Glutamatergic neuron (in vitro differentiated cells): Measurements from ENCODE around the gene BHLHA15. TPM values are rescaled to one million over a fixed set of nuclear protein-coding genes. Genes with fewer than 3 reads are reported as not detected.

Experiments used
- DNase-seq: peaks from one replicate; pipeline ENCODE4 v3.0.0; 2022
- H3K27ac Mint-ChIP-seq: one replicate; pipeline ENCODE4 v1.8.0; 2020; ENCODE audit warnings: mild to moderate bottlenecking, mixed read lengths, inconsistent platforms; ENCODE audit not compliant: unreplicated experiment
- H3K27me3 Mint-ChIP-seq: one replicate; pipeline ENCODE4 v1.8.0; 2020; ENCODE audit warnings: mild to moderate bottlenecking, moderate library complexity, mixed read lengths, inconsistent platforms; ENCODE audit not compliant: unreplicated experiment
- H3K36me3 Mint-ChIP-seq: one replicate; pipeline ENCODE4 v1.8.0; 2020; ENCODE audit warnings: mild to moderate bottlenecking, mixed read lengths, inconsistent platforms; ENCODE audit not compliant: unreplicated experiment
- H3K4me1 Mint-ChIP-seq: one replicate; pipeline ENCODE4 v1.8.0; 2020; ENCODE audit warnings: mild to moderate bottlenecking, low read depth, mixed read lengths, inconsistent platforms; ENCODE audit not compliant: unreplicated experiment
- H3K4me3 Mint-ChIP-seq: one replicate; pipeline ENCODE4 v1.8.0; 2020; ENCODE audit warnings: mild to moderate bottlenecking, mixed read lengths, inconsistent platforms; ENCODE audit not compliant: unreplicated experiment
- H3K9me3 Mint-ChIP-seq: one replicate; pipeline ENCODE4 v1.8.0; 2020; ENCODE audit warnings: mild to moderate bottlenecking, moderate library complexity, mixed read lengths, inconsistent platforms; ENCODE audit not compliant: unreplicated experiment
- total RNA-seq: library from RNA; stranded (reverse); fragmentation: NEBNext Ultra II Directional; extraction: Animal tissue kit (Norgen Biotek cat#: 25700); gene quantifications from one replicate; pipeline ENCODE4 v1.2.1, GENCODE V29; 2021; ENCODE audit not compliant: unreplicated experiment
- TF ChIP-seq, protein P1 (sequence below): fragments of 200-600 bp; sonication (generic); IDR thresholded peaks from one replicate; pipeline ENCODE4 v1.5.0; 2021; ENCODE audit not compliant: partially characterized antibody, unreplicated experiment

Gene BHLHA15
- total RNA-seq, 1 donor from 2014 or later: not detected

DNA sequence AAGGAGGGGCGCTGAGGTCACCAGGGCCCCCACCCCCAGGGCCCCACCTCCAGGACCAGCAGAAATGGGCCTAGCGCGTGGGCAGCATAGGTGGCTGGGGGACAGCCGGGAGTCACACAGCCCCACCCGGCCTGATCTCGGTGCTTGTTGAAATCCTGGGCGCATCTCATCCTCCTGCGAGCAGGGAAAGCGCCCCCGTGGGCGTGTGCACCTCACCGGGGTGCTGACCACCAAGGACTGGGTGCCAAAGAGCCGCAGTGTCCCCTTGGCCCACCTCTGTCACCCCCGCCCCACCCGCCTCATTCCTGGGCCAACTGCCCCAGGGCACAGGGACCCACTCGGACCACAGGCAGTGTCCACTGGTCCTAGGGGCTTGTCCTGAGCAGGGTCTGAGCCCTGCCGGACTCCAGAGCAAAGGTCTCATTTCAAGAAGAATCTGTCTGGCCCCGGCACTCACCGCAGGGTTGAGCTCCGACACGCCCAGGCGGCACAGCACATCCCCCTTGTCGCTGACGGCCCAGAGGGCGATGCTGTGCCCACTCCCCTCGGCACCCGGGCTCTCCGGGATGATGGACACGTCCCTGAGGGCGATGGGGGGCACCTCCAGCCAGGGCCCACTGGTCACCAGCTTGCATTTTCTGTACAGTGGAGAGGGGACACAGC, 11.4 kb downstream of the BHLHA15 start:
- peaks cover 8% of the 10 kb centered on the region for H3K27me3 Mint-ChIP-seq
- no peaks in the 10 kb centered on the region for H3K36me3 Mint-ChIP-seq
- H3K4me3 Mint-ChIP-seq: no peak overlapping the region
- no peak overlapping the region for H3K27ac Mint-ChIP-seq
- TF ChIP-seq, protein P1, sequence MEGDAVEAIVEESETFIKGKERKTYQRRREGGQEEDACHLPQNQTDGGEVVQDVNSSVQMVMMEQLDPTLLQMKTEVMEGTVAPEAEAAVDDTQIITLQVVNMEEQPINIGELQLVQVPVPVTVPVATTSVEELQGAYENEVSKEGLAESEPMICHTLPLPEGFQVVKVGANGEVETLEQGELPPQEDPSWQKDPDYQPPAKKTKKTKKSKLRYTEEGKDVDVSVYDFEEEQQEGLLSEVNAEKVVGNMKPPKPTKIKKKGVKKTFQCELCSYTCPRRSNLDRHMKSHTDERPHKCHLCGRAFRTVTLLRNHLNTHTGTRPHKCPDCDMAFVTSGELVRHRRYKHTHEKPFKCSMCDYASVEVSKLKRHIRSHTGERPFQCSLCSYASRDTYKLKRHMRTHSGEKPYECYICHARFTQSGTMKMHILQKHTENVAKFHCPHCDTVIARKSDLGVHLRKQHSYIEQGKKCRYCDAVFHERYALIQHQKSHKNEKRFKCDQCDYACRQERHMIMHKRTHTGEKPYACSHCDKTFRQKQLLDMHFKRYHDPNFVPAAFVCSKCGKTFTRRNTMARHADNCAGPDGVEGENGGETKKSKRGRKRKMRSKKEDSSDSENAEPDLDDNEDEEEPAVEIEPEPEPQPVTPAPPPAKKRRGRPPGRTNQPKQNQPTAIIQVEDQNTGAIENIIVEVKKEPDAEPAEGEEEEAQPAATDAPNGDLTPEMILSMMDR: no peak
- peaks cover 8% of the 10 kb centered on the region for H3K9me3 Mint-ChIP-seq
- peaks cover 5% of the 10 kb centered on the region for H3K4me1 Mint-ChIP-seq
- DNase-seq: no peak

DNA sequence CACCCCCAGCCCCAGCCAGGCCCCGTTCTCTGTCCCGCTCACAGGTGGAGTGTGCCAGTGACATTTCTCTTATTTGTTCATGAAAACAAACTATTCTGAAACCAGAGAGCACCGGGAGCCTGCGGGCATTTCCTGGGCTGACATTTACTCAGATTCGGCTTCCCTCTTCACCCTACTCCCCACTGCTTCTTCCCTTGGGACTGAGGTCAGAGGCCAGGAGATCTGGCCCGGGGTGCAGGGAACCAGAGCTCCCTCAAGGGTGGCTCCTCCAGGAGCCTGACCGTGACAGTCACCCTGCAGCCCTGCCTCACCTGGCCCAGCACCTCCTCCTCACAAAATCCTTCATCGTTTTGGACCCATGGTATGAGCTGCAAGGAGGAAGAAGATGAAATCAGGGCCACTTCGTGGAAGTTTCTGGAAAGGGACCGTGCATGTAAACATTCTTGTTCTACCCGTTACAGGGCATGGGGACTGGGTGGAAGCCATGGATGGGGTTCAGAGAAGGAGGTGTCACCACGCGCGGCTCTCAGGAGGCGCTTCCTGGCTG, 12.2 kb downstream of the BHLHA15 start:
- Mint-ChIP-seq H3K4me3 (no peak overlapping the region), H3K27me3 (peaks cover 5% of the 10 kb centered on the region), H3K9me3 (peaks cover 8% of the 10 kb centered on the region), H3K27ac (no peak overlapping the region), H3K36me3 (no peaks in the 10 kb centered on the region), H3K4me1 (peaks cover 1% of the 10 kb centered on the region)
- no peak for DNase-seq
- TF ChIP-seq, protein P1: no peak

DNA sequence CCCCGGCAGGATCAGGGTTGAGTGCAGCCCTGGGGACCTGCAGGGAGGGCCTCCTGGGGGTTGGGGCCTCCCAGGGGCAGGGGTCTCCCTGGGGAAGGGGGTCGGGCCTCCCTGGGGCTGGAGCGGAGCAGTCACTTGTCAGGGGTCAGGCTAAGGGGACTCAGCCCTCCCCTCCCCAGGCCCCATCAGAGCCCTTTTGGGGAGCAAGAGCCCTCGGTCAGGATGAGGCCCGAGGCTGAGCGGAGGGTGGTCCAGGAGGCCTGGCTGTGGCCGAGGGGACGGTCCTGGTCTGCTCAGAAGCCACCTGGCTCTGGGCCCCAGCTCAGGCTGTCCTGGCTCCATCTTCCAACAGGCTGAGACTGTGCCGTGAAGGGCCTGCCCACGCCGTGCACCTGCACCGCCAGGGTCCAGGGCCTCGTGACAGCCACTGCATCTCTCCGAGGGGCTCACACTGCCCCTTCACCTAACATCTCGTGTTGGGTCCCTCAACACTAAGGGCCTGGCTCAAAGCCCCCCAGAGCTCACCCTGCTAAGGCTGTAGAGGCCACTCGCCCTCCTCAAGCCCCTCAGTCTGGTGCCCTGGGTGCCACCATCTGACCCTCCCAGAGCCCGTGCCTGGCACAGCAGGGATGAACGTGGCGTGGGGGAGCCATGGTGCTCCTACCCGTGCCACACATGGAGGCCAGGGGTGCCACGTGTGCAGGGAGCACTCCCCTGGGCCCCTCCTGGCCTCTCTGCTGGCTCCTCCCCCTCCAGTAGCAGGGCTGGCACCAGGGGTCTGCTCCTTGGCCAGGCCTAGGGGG, 12.9 kb downstream of the BHLHA15 start:
- Mint-ChIP-seq H3K4me1 (no peaks in the 10 kb centered on the region), H3K36me3 (no peaks in the 10 kb centered on the region), H3K9me3 (peaks cover 5% of the 10 kb centered on the region), H3K27me3 (peaks cover 4% of the 10 kb centered on the region), H3K27ac (no peak overlapping the region), H3K4me3 (no peak overlapping the region)
- TF ChIP-seq, protein P1: no peak
- no peak for DNase-seq

DNA sequence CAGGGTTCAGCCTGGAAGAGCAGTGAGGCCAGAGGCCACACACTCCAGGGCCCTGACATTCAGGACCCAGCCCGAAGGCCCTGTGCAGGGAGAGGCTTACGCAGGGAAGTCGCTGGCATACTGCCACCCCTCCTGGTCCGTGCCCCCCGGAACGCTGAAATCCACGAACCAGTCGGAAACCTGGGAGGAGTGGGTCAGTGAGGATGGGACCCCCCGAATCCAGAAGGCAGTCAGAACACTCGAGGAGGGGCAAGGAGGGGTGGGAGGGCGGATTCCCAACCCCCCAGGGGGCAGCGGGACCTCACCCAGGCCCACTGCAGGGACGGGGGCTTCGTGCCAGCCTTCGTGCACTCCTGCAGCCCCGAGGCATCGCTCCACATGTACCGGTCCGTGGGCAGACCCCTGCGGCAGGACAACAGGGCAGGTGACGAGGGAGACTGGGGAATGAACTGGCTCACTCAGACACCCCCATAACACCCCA, 13.5 kb downstream of the BHLHA15 start:
- Mint-ChIP-seq H3K4me1 (no peaks in the 10 kb centered on the region), H3K4me3 (no peak overlapping the region), H3K27ac (no peak overlapping the region), H3K27me3 (peaks cover 4% of the 10 kb centered on the region), H3K9me3 (peaks cover 1% of the 10 kb centered on the region), H3K36me3 (no peaks in the 10 kb centered on the region)
- DNase-seq: no peak
- TF ChIP-seq, protein P1: no peak
